Measurements from ENCODE around the gene HEXIM2.

DNA sequence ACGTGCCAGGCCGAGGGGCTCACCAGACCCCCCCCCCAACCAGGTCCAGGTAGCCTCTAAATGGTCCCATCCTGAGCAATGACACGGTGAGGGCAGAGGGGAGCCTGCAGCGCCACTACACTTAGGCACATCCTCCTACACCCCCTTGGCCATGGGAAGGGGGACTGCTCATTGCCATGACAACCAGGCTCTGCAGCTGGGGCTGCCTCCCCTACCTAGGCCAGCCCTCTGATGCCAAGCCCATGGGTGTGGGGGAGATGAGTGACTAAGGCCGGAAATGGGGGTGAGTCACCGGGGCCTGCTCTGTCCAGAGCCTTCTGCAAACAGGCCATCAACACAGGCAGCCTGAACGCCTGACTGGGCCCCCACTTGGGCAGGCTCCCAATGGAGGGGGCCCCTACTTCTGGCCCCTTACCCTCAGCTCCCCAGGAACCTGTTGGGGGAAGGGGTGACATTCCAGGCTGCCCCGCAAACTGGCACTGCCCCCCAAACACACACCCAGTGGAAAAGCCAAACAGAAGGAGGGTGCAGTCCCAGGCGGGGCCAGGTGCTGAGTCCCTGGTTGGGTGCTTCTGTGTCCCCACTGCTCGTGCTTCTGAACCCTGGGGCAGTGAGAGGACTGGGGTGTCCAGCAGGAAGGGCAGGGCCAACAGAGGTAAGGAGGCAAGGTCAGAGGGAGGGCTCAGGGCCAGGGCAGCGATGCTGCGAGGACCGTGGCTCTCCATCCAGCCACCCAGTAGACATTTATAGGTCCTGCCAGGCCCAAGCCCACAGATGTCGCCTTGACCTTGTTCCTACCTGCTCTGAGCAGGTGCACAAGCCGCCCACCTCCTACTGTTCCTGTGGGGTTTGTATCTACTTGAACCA is 37.5 kb upstream of the HEXIM2 start:
- no peak for TF ChIP-seq GATA2 (IDR thresholded peaks at IDR 0.05; ENCODE audit: low read depth, low read length)
- TF ChIP-seq GATA3 (IDR thresholded peaks at IDR 0.05; ENCODE audit: low read depth, low read length), result no peak

All from SH-SY5Y (cell line).